Ishikawa (cell line): ENCODE measurements around the gene DIP2C.

ENCODE experiments used
- EGR1 ChIP-seq: IDR thresholded peaks from 2 replicates; pipeline ENCODE4 v1.6.1; 2012
- EP300 ChIP-seq: IDR thresholded peaks from 2 replicates; pipeline ENCODE4 v1.6.1; 2012; ENCODE audit warnings: borderline replicate concordance
- RAD21 ChIP-seq: IDR thresholded peaks from 2 replicates; pipeline ENCODE4 v1.6.1; 2012; ENCODE audit warnings: low read depth

- TF ChIP-seq RAD21 (no peak), EGR1 (no peak), EP300 (no peak)
Observed at GRCh38 chr10:559767-560047, 129.8 kb downstream of the DIP2C start.
